H9 (cell line): ENCODE data around the gene ZFYVE28. TPM values are rescaled to one million over a fixed set of nuclear protein-coding genes. Genes with fewer than 3 reads are reported as not detected.

Source experiments
- DNase-seq: peaks from one replicate; pipeline ENCODE4 v3.0.0-alpha.2; 2017
- H2AFZ ChIP-seq: one replicate; pipeline ENCODE4 v1.6.1; 2013; ENCODE audit warnings: mild to moderate bottlenecking, low read length, control low read depth, moderate library complexity
- H2AK5ac ChIP-seq: 2 replicates; pipeline ENCODE4 v1.6.1; 2013; ENCODE audit warnings: low read length, control low read depth, mixed read lengths; ENCODE audit not compliant: insufficient read length
- H2BK120ac ChIP-seq: one replicate; pipeline ENCODE4 v1.6.1; 2013; ENCODE audit warnings: low read depth, mild to moderate bottlenecking, low read length, control low read depth, inconsistent platforms; ENCODE audit not compliant: poor library complexity, severe bottlenecking
- H2BK12ac ChIP-seq: 2 replicates; pipeline ENCODE4 v1.6.1; 2013; ENCODE audit warnings: low read length, control low read depth, mixed read lengths, low read depth; ENCODE audit not compliant: insufficient read length
- H2BK15ac ChIP-seq: 2 replicates; pipeline ENCODE4 v1.6.1; 2013; ENCODE audit warnings: low read depth, low read length, control low read depth
- H2BK20ac ChIP-seq: one replicate; pipeline ENCODE4 v1.6.1; 2013; ENCODE audit warnings: low read depth, mild to moderate bottlenecking, low read length, control low read depth, inconsistent platforms; ENCODE audit not compliant: poor library complexity, severe bottlenecking
- H2BK5ac ChIP-seq: 2 replicates; pipeline ENCODE4 v1.6.1; 2013; ENCODE audit warnings: low read length, control low read depth, mixed read lengths; ENCODE audit not compliant: insufficient read length
- H3K14ac ChIP-seq: 2 replicates; pipeline ENCODE4 v1.6.1; 2013; ENCODE audit warnings: low read length, control low read depth; ENCODE audit not compliant: insufficient read depth
- H3K18ac ChIP-seq: 2 replicates; pipeline ENCODE4 v1.6.1; 2013; ENCODE audit warnings: low read depth, mild to moderate bottlenecking, mixed read lengths, low read length, control low read depth; ENCODE audit not compliant: insufficient read length
- H3K23ac ChIP-seq: 2 replicates; pipeline ENCODE4 v1.6.1; 2013; ENCODE audit warnings: low read length, control low read depth, mixed read lengths, low read depth; ENCODE audit not compliant: insufficient read length
- H3K23me2 ChIP-seq: 2 replicates; pipeline ENCODE4 v1.6.1; 2013; ENCODE audit warnings: low read depth, mild to moderate bottlenecking, mixed read lengths, low read length, control low read depth; ENCODE audit not compliant: insufficient read length, poor library complexity, severe bottlenecking
- H3K27ac ChIP-seq: 2 replicates; pipeline ENCODE4 v1.5.1; 2013; ENCODE audit warnings: low read length, control low read depth, mixed read lengths, low read depth; ENCODE audit not compliant: insufficient read length
- H3K27me3 ChIP-seq: 2 replicates; pipeline ENCODE4 v1.6.1; 2013; ENCODE audit warnings: low read length, control low read depth, inconsistent platforms; ENCODE audit not compliant: insufficient read depth
- H3K4ac ChIP-seq: 2 replicates; pipeline ENCODE4 v1.6.1; 2013; ENCODE audit warnings: low read depth, mild to moderate bottlenecking, control low read depth, inconsistent platforms, low read length, moderate library complexity
- H3K4me1 ChIP-seq: 2 replicates; pipeline ENCODE4 v1.6.1; 2013; ENCODE audit warnings: low read length, control low read depth, inconsistent platforms; ENCODE audit not compliant: insufficient read depth
- H3K4me2 ChIP-seq: 2 replicates; pipeline ENCODE4 v1.6.1; 2013; ENCODE audit warnings: low read length, control low read depth, mixed read lengths; ENCODE audit not compliant: insufficient read length, insufficient read depth
- H3K56ac ChIP-seq: 2 replicates; pipeline ENCODE4 v1.6.1; 2013; ENCODE audit warnings: low read depth, mild to moderate bottlenecking, mixed read lengths, low read length, control low read depth; ENCODE audit not compliant: insufficient read length
- H3K79me1 ChIP-seq: 2 replicates; pipeline ENCODE4 v1.6.1; 2013; ENCODE audit warnings: low read depth, mild to moderate bottlenecking, moderate library complexity, low read length, control low read depth, inconsistent platforms; ENCODE audit not compliant: insufficient read depth, poor library complexity, severe bottlenecking
- H3K79me2 ChIP-seq: 2 replicates; pipeline ENCODE4 v1.6.1; 2013; ENCODE audit warnings: low read length, control low read depth, inconsistent platforms; ENCODE audit not compliant: insufficient read depth
- H3K9ac ChIP-seq: 2 replicates; pipeline ENCODE4 v1.6.1; 2013; ENCODE audit warnings: low read length, control low read depth, mixed read lengths; ENCODE audit not compliant: insufficient read length; ENCODE audit errors: extremely low read depth
- H3K9me3 ChIP-seq: one replicate; pipeline ENCODE4 v1.6.1; 2013; ENCODE audit warnings: low read depth, low read length, inconsistent platforms; ENCODE audit not compliant: control insufficient read depth
- H3T11ph ChIP-seq: one replicate; pipeline ENCODE4 v1.6.1; 2013; ENCODE audit warnings: mild to moderate bottlenecking, low read length, control low read depth, inconsistent platforms
- H4K20me1 ChIP-seq: one replicate; pipeline ENCODE4 v1.6.1; 2013; ENCODE audit not compliant: control insufficient read depth, insufficient read length, insufficient read depth
- H4K5ac ChIP-seq: 2 replicates; pipeline ENCODE4 v1.6.1; 2013; ENCODE audit warnings: low read depth, mild to moderate bottlenecking, mixed read lengths, low read length, control low read depth; ENCODE audit not compliant: insufficient read length
- H4K8ac ChIP-seq: replicated peaks from 2 replicates; pipeline ENCODE4 v1.6.1; 2013; ENCODE audit warnings: low read length, control low read depth, mixed read lengths, low read depth; ENCODE audit not compliant: insufficient read length
- H4K91ac ChIP-seq: 2 replicates; pipeline ENCODE4 v1.6.1; 2013; ENCODE audit warnings: low read depth, mild to moderate bottlenecking, moderate library complexity, mixed read lengths, low read length, control low read depth; ENCODE audit not compliant: insufficient read length
- H3K27ac Mint-ChIP-seq, 3 experiments: 2 replicates in 2 of 3; 3 replicates in 1 of 3; pipeline ENCODE4 v1.8.0; 2020 to 2021; ENCODE audit warnings: mixed read lengths in 3 of 3, mild to moderate bottlenecking in 1 of 3, moderate library complexity in 1 of 3
- H3K27me3 Mint-ChIP-seq: 2 replicates; pipeline ENCODE4 v1.8.0; 2021; ENCODE audit warnings: low read depth, mild to moderate bottlenecking, moderate library complexity, mixed read lengths
- H3K36me3 Mint-ChIP-seq, 3 experiments: 2 replicates in 2 of 3; 3 replicates in 1 of 3; pipeline ENCODE4 v1.8.0; 2020 to 2021; ENCODE audit warnings: low read depth in 3 of 3, mixed read lengths in 3 of 3; ENCODE audit not compliant: insufficient read depth in 1 of 3
- H3K4me1 Mint-ChIP-seq, 2 experiments: 2 replicates each; pipeline ENCODE4 v1.8.0; 2020; ENCODE audit warnings: mixed read lengths in 2 of 2
- H3K4me3 Mint-ChIP-seq, 2 experiments: 2 replicates in 1 of 2; 3 replicates in 1 of 2; pipeline ENCODE4 v1.8.0; 2020 to 2021; ENCODE audit warnings: mild to moderate bottlenecking in 2 of 2, mixed read lengths in 2 of 2, moderate library complexity in 1 of 2
- H3K9me3 Mint-ChIP-seq, 2 experiments: 2 replicates in 1 of 2; 3 replicates in 1 of 2; pipeline ENCODE4 v1.8.0; 2020; ENCODE audit warnings: mild to moderate bottlenecking in 2 of 2, mixed read lengths in 2 of 2, moderate library complexity in 1 of 2
- CTCF ChIP-seq: fragments of 200-600 bp; sonication (generic); conservative IDR thresholded peaks from 3 replicates; pipeline ENCODE4 v1.8.0; 2021; ENCODE audit warnings: antibody characterized with exemption, mild to moderate bottlenecking
- WGBS: extraction: QIAGEN DNeasy Blood & Tissue Kit; methylation state at CpG from one replicate; pipeline ENCODE4 v1.1.7; 2013; ENCODE audit warnings: missing lambda C conversion rate, low lambda C conversion rate, mixed read lengths; ENCODE audit not compliant: insufficient read length; ENCODE audit errors: extremely low coverage; 5-methylcytosine and 5-hydroxymethylcytosine counted together
- total RNA-seq: library from RNA; stranded (reverse); gene quantifications from 2 replicates; pipeline ENCODE4 v1.2.1, GENCODE V29; 2021

ZFYVE28 gene
- total RNA-seq, 1 experiment from 2014 or later = 0.98 TPM

- H3K9ac ChIP-seq = no peak overlapping the region
- H3K79me1 ChIP-seq = no peaks in the 10 kb centered on the region
- no peak overlapping the region for H3K23ac ChIP-seq
- no peaks in the 10 kb centered on the region; the same call in 1 of the 2 replicates for H3K4me1 ChIP-seq
- no peak overlapping the region for H3K4ac ChIP-seq
- no peak overlapping the region for H2BK120ac ChIP-seq
- Mint-ChIP-seq H3K4me1 (peaks cover 0 to 2% of the 10 kb centered on the region in 2 experiments; a peak in 3 of 4 replicates), H3K4me3 (no peak overlapping the region), H3K27ac (no peak overlapping the region; a peak in 1 of 7 replicates), H3K9me3 (no peaks in the 10 kb centered on the region), H3K36me3 (no peaks in the 10 kb centered on the region), H3K27me3 (peaks cover 7% of the 10 kb centered on the region)
- H2BK12ac ChIP-seq = no peak overlapping the region
- H4K5ac ChIP-seq = no peak overlapping the region
- H2AK5ac ChIP-seq = no peak overlapping the region
- no peaks in the 10 kb centered on the region for H3K27me3 ChIP-seq
- H3K56ac ChIP-seq = no peak overlapping the region
- H3K79me2 ChIP-seq = no peaks in the 10 kb centered on the region
- H4K8ac ChIP-seq = no peak overlapping the region
- H3K14ac ChIP-seq = no peak overlapping the region; the same call in 1 of the 2 replicates
- no peak overlapping the region for H2BK15ac ChIP-seq
- no peak overlapping the region for H2BK20ac ChIP-seq
- no peak overlapping the region for H3K4me2 ChIP-seq
- DNase-seq = no peak
- H4K91ac ChIP-seq = no peak overlapping the region
- no peaks in the 10 kb centered on the region for H4K20me1 ChIP-seq
- H3K23me2 ChIP-seq = no peaks in the 10 kb centered on the region
- H3K9me3 ChIP-seq = no peaks in the 10 kb centered on the region
- H2BK5ac ChIP-seq = no peak overlapping the region
- no peak overlapping the region for H3K27ac ChIP-seq
- no CpG with 5 or more reads among the region's 27 CpGs for WGBS
- no peak for TF ChIP-seq CTCF
- H2AFZ ChIP-seq = no peak overlapping the region
- H3K18ac ChIP-seq = no peak overlapping the region
- H3T11ph ChIP-seq = no peak overlapping the region
These were observed 31.3 kb upstream of the ZFYVE28 start for GRCh38 chr4:2449511-2450392.
